TTC549 (cell line): ENCODE results near the gene DYRK3.
"Not testable (repeated sequence)": the region's sequence is repeated elsewhere in the genome, so short reads cannot be mapped to it uniquely, and the experiment has no call there.

Source experiments
- FAIRE-seq: peaks from 2 replicates; lab custom pipeline; 2012; peaks lifted over from hg19 to GRCh38; lab: Jason Lieb, UNC

DYRK3 gene

GRCh38 chr1:206635080-206635977, at the start of gene DYRK3:
TSS of gene DYRK3 (plus strand) at chr1:206635536. CDS start at chr1:206635704, 168 bp downstream.
- peak; percentile 74 for FAIRE-seq

GRCh38 chr1:206586501-206587445, 48.6 kb upstream of the DYRK3 start:
- FAIRE-seq = no peak

DNA sequence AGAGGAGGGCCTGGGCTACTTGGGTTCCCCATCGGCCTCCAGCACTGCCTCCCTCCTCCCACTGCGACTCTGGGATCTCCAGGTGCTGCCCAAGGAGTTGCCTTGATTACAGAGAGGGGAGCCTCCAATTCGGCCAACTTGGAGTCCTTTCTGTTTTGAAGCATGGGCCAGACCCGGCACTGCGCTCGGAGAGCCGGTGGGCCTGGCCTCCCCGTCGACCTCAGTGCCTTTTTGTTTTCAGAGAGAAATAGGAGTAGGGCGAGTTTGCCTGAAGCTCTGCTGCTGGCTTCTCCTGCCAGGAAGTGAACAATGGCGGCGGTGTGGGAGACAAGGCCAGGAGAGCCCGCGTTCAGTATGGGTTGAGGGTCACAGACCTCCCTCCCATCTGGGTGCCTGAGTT, 47.4 kb upstream of the DYRK3 start:
- FAIRE-seq = no peak

DNA sequence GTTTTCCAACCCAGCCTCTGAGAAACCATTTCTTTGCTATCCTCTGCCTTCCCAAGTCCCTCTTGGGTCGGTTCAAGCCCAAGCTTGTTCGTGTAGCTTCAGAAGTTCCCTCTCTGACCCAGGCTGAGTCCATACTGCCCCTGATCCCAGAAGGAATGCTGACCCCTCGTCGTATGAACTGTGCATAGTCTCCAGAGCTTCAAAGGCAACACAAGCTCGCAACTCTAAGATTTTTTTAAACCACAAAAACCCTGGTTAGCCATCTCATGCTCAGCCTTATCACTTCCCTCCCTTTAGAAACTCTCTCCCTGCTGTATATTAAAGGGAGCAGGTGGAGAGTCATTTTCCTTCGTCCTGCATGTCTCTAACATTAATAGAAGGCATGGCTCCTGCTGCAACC, 46.8 kb upstream of the DYRK3 start:
- FAIRE-seq = no peak

GRCh38 chr1:206589206-206589605, 46.1 kb upstream of the DYRK3 start:
- no peak for FAIRE-seq

GRCh38 chr1:206590025-206590758, 45.1 kb upstream of the DYRK3 start:
- peak; percentile 36 for FAIRE-seq

DNA sequence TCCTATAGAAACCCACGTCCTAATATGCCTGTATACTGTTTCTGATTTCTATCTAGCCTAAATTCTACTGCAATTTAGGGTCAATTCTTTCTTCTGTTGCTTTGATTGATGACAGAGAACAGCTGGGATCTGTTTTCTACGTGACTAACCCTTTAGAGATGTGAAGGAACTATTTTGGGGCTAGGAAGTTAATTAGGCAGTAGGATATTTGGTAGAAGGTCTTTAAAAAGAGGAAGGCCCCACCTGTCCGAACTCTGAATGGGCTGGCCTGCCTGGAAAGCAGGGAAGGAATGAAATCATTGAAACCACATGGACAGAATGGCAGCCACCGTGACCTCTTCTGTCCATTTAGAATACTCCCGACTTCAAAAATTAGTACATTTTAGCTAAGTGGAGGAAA, 44.1 kb upstream of the DYRK3 start:
- no peak for FAIRE-seq

DNA sequence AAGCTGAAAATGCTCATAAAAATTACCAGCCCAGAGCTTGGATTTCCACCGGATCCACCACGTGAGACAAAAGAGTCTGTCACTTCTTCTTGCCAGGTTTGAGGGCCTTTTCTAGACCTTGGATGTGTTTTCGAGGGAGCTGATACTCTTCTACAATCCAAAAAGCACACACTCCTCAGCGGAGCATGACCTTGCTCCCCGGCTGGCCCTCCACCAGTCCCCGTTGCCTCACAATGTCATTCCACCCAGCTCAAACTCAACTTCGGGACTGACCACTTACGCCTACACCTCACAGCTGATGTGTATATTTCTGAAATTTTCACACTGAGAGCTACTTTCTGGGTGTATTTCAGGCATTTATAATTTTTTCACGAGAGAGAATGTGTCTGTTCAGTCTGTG, 43.6 kb upstream of the DYRK3 start:
- no peak for FAIRE-seq

DNA sequence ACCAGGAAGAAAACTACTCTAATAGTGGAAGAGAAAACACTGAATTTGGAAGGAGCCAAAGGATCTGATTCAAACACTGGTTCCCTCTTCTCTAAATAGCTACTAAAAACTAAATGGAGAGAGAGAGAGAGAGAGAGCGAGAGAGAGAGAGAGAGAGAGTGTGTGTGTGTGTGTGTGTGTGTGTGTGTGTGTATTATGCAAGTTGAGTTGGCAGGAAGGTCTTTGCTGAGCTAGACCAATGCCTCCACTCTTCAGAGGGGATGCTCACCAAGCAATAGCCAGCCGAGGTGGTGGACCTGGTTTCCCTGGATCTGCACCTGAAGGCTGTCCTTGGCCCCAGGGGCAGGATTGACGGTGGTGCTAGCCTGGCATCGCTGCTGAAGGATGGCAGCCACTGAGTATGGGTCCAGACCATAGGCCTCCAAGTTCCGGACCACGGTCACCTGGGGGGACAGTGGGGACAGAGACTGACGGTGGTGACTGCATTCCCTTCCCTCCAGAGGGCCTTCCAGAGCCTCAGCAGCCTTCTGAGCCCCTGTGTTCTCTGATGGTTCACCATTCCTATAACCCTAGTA, 41.9 kb upstream of the DYRK3 start:
- no peak for FAIRE-seq

- no peak for FAIRE-seq
Observed at GRCh38 chr1:206595581-206596318, 39.6 kb upstream of the DYRK3 start.

- no peak for FAIRE-seq
Observed at GRCh38 chr1:206596319-206596666, 39.0 kb upstream of the DYRK3 start.

- no peak for FAIRE-seq
Observed at GRCh38 chr1:206600527-206600926, 34.8 kb upstream of the DYRK3 start.

DNA sequence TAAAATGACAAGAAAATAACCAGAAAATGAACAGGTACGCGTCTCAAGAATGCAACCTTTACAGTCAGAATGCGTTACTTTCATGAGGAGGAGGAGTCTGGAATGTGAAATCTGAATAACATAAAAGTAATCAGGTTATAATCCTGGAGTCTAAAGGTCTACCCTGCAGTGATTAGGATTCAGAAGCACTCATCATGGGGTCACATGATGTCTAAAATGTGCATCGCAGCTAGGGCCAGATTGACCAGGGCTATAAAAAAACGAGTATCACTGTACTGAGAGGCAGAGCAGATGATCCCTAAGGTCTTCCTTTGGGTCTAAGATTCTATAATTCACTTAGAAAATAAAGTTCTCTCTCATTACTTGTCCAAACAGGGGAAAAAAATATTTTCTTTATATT, 30.5 kb upstream of the DYRK3 start:
- FAIRE-seq = no peak

- FAIRE-seq = peak; percentile 95
Observed at GRCh38 chr1:206606867-206607266, 28.5 kb upstream of the DYRK3 start.

- FAIRE-seq = peak; percentile 78
Observed at GRCh38 chr1:206608108-206608698, 27.1 kb upstream of the DYRK3 start.

- FAIRE-seq = no peak
Observed at GRCh38 chr1:206609229-206609991, 25.9 kb upstream of the DYRK3 start.

- FAIRE-seq = peak; percentile 75
Observed at GRCh38 chr1:206612129-206612876, 23.0 kb upstream of the DYRK3 start, which contains the start of gene EIF2D. TSS of gene EIF2D (minus strand) at chr1:206612465. CDS start at chr1:206612342, 123 bp downstream.

GRCh38 chr1:206626396-206626795, 8.9 kb upstream of the DYRK3 start:
- not testable (repeated sequence) for FAIRE-seq

- FAIRE-seq = no peak
Observed at GRCh38 chr1:206628916-206629315, 6.4 kb upstream of the DYRK3 start.
